C4-2B (cell line): ENCODE measurements around the gene CERK.

Source experiments
- ZFX ChIP-seq: fragments of 450-650 bp; IDR thresholded peaks from 2 replicates; pipeline ENCODE4 v1.6.1; 2017
- TF ChIP-seq, protein P1 (sequence below): fragments of 450-650 bp; conservative IDR thresholded peaks from 2 replicates; pipeline ENCODE4 v1.5.1; 2017; ENCODE audit warnings: mild to moderate bottlenecking

DNA sequence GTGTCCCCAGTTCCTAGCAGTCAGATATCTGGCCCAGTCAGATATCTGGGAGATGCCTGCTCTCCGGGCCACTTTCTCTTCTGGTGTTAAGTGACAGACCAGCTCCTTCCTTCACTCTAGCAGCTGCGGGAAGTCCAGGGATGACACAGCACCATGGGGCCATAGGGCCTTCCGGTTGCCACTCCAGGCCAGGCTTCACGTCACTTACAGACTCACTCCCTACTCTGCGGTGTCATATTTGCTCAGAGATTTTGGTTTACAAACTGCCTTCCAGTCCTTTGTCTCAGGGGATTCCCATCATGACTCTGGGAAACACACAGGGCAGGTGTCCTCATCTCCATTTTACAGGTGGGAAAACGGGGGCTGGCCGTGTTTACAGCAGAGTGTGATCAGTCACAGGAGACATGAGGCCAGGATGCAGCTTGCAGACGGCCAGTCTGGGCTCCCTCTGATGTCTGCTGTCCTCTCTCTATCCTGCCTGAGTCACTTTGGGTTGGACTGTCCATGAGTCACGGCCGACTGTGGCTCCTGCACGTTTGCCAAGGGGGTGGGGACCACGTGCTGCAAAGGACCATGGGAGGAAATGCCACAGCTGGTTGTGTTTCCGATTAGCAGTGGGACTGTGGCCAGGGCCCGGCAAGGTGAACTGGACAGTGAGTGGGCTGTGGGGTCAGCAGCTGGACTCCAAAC lies 16.2 kb upstream of the CERK start:
- TF ChIP-seq, protein P1, sequence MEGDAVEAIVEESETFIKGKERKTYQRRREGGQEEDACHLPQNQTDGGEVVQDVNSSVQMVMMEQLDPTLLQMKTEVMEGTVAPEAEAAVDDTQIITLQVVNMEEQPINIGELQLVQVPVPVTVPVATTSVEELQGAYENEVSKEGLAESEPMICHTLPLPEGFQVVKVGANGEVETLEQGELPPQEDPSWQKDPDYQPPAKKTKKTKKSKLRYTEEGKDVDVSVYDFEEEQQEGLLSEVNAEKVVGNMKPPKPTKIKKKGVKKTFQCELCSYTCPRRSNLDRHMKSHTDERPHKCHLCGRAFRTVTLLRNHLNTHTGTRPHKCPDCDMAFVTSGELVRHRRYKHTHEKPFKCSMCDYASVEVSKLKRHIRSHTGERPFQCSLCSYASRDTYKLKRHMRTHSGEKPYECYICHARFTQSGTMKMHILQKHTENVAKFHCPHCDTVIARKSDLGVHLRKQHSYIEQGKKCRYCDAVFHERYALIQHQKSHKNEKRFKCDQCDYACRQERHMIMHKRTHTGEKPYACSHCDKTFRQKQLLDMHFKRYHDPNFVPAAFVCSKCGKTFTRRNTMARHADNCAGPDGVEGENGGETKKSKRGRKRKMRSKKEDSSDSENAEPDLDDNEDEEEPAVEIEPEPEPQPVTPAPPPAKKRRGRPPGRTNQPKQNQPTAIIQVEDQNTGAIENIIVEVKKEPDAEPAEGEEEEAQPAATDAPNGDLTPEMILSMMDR = no peak
- TF ChIP-seq ZFX = no peak
